ENCODE measurements around the gene C15orf39.

C15orf39 gene

GRCh38 chr15:75197062-75197630 lies 4.5 kb upstream of the C15orf39 start:
- DNase-seq (ENCODE audit: low read depth), result no peak

DNA sequence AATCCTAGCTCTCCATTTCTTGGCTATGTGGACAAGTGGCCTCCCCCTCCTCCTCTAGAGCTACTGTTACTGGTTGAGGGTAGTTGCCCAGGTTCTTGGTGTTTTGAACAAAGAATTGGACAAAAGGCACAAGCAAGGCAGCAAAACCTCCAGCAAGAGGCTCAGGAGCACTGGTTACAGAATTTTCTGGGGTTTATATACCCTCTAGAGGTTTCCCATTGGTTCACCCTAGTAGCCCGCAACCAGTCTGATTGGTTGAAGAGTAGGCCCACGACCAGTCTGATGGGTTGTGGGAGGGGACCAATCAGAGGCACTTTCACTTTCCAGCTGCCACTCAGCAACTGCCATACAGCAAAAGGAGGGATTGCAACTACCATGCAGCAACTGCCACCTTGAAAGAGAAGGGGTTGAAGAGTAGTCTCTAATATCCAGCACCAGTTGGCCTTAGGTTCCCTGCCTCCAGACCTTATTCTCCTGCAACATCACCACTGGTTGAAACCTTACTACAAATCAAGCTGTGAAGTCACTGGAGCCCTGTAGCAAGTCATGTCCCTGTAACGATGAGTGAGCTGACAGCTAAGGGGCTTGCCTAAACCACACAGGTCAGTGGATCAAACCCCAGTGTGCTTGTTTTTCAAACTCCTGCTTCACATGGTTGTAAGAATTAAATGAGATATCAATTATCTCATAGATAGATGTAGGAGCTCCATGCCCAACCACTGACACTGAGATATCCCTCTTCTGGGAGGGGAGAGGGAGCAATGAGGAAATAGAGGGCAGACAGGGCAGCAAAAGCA lies 2.9 kb upstream of the C15orf39 start:
- no peak for DNase-seq (ENCODE audit: low read depth)

- DNase-seq (ENCODE audit: low read depth), result no peak
Observed at GRCh38 chr15:75199357-75199940, 2.2 kb upstream of the C15orf39 start.

- no peak for DNase-seq (ENCODE audit: low read depth)
Observed at GRCh38 chr15:75200391-75200764, 1.3 kb upstream of the C15orf39 start.

DNA sequence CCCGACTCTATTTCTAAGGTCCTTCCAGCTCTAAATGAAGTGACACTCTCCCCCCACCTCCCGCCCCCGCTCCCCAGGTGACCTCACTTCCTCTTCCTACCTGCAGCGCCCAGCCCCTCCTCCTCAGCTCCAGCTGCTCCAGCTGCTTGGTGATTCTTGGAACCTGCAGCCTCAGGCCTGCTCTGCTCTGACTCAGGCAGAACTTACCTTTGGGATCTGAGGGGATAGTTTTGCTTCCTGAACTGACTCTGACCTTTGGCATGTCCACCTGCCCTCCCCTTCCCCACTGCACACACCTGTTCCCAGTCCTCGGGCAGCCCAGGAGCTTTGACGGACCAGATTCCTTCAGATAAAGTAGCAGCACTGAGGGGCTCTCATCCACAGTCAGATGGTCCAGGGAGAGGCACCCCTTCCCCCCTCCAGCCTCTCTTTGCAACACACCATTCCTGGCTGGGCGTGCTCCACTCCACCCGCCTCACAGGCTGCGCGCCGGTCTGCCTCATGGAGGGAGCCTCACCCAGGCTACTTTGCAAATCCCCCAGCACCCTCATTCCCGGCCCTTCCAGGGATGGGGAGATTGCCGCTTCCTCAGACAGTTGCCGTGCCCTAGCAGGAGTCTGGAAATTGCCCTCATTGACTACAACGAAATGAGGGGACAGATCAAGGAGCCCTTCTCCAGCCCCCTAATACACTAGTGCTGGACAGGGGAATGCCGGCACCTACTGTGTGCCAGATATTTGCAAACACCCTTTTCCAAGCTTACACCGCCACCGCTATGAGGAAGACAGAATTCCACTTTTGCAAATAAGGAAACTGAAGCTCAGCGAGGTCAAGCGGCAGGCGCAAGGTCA lies 692 bp upstream of the C15orf39 start:
- no peak for DNase-seq (ENCODE audit: low read depth)

GRCh38 chr15:75202251-75203016 lies 752 bp downstream of the C15orf39 start:
- DNase-seq (ENCODE audit: low read depth), result peak; percentile 55

GRCh38 chr15:75203017-75203907 lies 1.6 kb downstream of the C15orf39 start:
- no peak for DNase-seq (ENCODE audit: low read depth)

GRCh38 chr15:75203908-75204263 lies 2.2 kb downstream of the C15orf39 start:
- DNase-seq (ENCODE audit: low read depth), result no peak

DNA sequence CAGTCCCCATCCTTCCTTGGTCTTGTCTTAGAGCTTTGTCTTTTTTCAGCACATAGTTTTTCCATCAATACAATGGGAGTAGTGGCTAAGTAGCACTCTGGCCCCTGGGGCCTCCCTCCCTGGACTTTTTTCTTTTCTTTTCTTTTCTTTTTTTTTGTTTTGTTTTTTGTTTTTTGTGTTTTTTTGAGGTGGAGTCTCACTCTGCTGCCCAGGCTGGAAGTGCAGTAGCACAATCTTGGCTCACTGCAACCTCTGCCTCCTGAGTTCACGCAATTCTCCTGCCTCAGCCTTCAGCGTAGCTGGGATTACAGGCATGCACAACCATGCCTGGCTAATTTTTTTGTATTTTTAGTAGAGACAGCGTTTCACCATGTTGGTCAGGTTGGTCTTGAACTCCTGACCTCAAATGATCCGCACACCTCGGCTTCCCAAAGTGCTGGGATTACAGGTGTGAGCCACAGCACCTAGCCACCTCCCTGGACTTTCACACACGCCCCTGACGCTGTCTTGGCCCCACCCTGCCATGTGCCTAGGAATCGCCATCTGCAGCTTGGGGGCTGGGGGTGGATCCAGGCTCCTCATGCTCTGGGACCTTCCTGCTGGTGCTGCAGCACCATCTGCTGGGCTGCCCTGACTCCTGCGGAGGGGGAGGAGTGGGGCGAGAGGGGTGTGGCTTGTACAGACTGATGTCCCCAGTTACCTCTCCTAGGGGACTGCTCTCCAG lies 2.8 kb downstream of the C15orf39 start:
- peak; percentile 82 for DNase-seq (ENCODE audit: low read depth)

DNA sequence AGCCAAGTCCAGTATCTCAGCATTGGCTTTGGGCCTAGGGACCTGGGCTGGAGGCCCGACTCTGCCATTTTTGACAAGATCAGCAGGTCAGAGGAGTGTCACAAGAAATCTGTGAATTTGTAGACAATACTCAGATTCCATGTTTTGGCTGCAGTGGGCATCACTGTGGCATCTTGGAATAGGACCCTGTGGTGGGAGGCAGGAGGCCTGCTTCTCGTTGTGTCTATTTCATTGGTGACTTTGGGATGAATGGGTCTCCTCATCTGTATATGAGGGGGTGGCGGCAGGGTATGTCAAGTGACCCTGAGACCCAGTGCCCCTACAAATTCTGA lies 3.3 kb downstream of the C15orf39 start:
- DNase-seq (ENCODE audit: low read depth), result no peak

DNA sequence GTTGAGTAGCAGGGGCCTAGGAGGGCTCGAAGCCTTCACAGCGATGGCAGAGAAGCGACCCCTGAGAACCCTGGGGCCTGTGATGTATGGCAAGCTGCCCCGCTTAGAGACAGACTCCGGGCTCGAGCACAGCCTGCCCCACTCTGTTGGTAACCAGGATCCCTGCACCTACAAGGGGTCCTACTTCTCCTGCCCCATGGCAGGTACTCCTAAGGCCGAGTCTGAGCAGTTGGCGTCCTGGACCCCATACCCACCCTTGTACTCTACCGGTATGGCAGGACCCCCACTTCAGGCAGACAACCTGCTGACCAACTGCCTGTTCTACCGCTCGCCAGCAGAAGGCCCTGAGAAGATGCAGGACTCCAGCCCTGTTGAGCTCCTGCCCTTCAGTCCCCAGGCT lies 4.3 kb downstream of the C15orf39 start:
- DNase-seq (ENCODE audit: low read depth), result no peak

DNA sequence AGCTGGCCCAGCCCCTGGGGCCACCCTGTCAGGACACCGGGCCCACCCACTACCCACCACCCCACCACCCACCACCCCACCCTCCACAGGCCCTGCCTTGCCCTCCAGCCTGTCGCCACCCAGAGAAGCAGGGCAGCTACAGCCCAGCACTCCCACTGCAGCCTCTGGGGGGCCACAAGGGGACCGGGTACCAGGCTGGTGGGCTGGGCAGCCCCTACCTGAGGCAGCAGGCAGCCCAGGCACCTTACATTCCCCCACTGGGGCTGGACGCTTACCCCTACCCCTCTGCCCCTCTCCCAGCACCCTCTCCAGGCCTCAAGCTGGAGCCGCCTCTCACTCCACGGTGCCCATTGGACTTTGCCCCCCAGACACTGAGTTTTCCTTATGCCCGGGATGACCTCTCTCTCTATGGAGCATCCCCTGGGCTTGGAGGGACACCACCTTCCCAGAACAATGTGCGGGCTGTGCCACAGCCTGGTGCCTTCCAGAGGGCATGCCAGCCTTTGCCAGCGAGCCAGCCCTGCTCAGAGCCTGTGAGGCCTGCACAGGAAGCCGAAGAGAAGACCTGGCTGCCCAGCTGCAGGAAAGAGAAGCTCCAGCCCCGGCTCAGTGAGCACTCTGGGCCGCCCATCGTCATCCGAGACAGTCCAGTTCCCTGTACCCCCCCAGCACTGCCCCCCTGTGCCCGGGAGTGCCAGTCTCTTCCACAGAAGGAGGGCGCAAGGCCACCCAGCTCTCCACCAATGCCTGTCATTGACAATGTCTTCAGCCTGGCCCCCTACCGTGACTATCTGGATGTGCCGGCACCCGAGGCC lies 5.3 kb downstream of the C15orf39 start:
- no peak for DNase-seq (ENCODE audit: low read depth)

DNA sequence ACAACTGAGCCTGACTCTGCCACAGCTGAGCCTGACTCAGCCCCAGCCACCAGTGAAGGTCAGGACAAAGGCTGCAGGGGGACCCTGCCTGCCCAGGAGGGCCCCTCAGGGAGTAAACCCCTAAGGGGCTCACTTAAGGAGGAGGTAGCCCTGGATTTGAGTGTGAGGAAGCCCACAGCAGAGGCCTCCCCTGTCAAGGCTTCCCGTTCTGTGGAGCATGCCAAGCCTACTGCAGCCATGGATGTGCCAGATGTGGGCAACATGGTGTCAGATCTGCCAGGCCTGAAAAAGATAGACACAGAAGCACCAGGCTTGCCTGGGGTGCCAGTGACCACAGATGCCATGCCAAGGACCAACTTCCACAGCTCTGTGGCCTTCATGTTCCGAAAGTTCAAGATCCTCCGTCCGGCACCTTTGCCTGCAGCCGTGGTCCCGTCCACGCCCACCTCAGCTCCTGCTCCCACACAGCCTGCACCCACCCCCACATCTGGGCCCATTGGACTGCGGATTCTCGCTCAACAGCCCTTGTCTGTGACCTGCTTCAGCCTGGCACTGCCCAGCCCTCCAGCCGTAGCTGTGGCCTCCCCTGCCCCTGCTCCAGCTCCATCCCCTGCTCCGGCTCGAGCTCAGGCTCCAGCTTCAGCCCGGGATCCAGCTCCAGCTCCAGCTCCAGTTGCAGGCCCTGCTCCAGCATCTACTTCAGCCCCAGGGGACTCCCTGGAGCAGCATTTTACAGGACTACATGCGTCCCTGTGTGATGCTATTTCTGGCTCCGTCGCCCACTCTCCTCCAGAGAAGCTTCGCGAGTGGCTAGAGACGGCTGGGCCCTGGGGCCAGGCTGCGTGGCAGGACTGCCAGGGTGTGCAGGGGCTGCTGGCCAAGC lies 6.2 kb downstream of the C15orf39 start:
- no peak for DNase-seq (ENCODE audit: low read depth)

- no peak for DNase-seq (ENCODE audit: low read depth)
Observed at GRCh38 chr15:75208501-75209288, 7.0 kb downstream of the C15orf39 start.

GRCh38 chr15:75209289-75209676 lies 7.6 kb downstream of the C15orf39 start:
- no peak for DNase-seq (ENCODE audit: low read depth)

GRCh38 chr15:75210811-75211230 lies 9.1 kb downstream of the C15orf39 start:
- no peak for DNase-seq (ENCODE audit: low read depth)

GRCh38 chr15:75211436-75212199 lies 9.9 kb downstream of the C15orf39 start:
- no peak for DNase-seq (ENCODE audit: low read depth)

All from stromal cell of bone marrow (primary cell).